Thoracic aorta (tissue), 2 donors: ENCODE results near the gene REP15. TPM values are rescaled to one million over a fixed set of nuclear protein-coding genes. Genes with fewer than 3 reads are reported as not detected.
"Not testable (repeated sequence)": the region's sequence is repeated elsewhere in the genome, so short reads cannot be mapped to it uniquely, and the experiment has no call there.

ENCODE experiments used
- ATAC-seq: fragments of 150-250 bp; one replicate; pipeline ENCODE4 v1.8.0; 2017; ENCODE audit warnings: low read depth; ENCODE audit not compliant: insufficient number of reproducible peaks, low FRiP score
- DNase-seq: peaks from one replicate; pipeline ENCODE4 v3.0.0-alpha.2; 2020; ENCODE audit warnings: low spot score
- H3K27ac ChIP-seq, 2 donors: fragments of 200-600 bp; sonication (generic); 1 replicate in 1 of 2; 2 replicates in 1 of 2; pipeline ENCODE4 v1.5.1; 2016; ENCODE audit warnings: mild to moderate bottlenecking in 2 of 2, moderate library complexity in 2 of 2
- H3K27me3 ChIP-seq: fragments of 200-600 bp; sonication (generic); replicated peaks from 2 replicates; pipeline ENCODE4 v1.6.0; 2016; ENCODE audit warnings: mild to moderate bottlenecking; ENCODE audit not compliant: insufficient read depth
- H3K36me3 ChIP-seq: fragments of 200-600 bp; sonication (generic); one replicate; pipeline ENCODE4 v1.5.1; 2016
- H3K4me1 ChIP-seq, 2 donors: fragments of 200-600 bp; sonication (generic); 1 replicate in 1 of 2; 2 replicates in 1 of 2; pipeline versions ENCODE4 v1.5.1 to v1.6.0; 2016; ENCODE audit warnings: low read depth in 2 of 2, mild to moderate bottlenecking in 1 of 2; ENCODE audit not compliant: control insufficient read depth in 1 of 2
- H3K4me3 ChIP-seq: fragments of 200-600 bp; sonication (generic); 2 replicates; pipeline ENCODE4 v1.5.1; 2016; ENCODE audit warnings: mild to moderate bottlenecking
- H3K9me3 ChIP-seq: fragments of 200-600 bp; sonication (generic); 2 replicates; pipeline ENCODE4 v1.5.1; 2016
- total RNA-seq, 2 donors: library from RNA; depleted of rRNA; stranded (reverse); fragments of >200 nt; gene quantifications; one replicate each; pipeline versions ENCODE4 v1.1.0 to v1.2.3, GENCODE V29; 2016
- TF ChIP-seq, protein P1 (sequence below): fragments of 200-600 bp; sonication (generic); IDR thresholded peaks from one replicate; pipeline ENCODE4 v1.5.1; 2019; ENCODE audit warnings: antibody characterized with exemption

The REP15 gene
- total RNA-seq, 2 donors from 2014 or later = 5.6 to 8.3 TPM

- Histone ChIP-seq H3K4me1 (no peaks in the 10 kb centered on the region), H3K27me3 (no peaks in the 10 kb centered on the region), H3K9me3 (no peaks in the 10 kb centered on the region), H3K4me3 (no peak overlapping the region), H3K36me3 (peaks cover 11% of the 10 kb centered on the region), H3K27ac (no peak overlapping the region)
- no peak for DNase-seq
- ATAC-seq = no peak
- TF ChIP-seq, protein P1, sequence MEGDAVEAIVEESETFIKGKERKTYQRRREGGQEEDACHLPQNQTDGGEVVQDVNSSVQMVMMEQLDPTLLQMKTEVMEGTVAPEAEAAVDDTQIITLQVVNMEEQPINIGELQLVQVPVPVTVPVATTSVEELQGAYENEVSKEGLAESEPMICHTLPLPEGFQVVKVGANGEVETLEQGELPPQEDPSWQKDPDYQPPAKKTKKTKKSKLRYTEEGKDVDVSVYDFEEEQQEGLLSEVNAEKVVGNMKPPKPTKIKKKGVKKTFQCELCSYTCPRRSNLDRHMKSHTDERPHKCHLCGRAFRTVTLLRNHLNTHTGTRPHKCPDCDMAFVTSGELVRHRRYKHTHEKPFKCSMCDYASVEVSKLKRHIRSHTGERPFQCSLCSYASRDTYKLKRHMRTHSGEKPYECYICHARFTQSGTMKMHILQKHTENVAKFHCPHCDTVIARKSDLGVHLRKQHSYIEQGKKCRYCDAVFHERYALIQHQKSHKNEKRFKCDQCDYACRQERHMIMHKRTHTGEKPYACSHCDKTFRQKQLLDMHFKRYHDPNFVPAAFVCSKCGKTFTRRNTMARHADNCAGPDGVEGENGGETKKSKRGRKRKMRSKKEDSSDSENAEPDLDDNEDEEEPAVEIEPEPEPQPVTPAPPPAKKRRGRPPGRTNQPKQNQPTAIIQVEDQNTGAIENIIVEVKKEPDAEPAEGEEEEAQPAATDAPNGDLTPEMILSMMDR = no peak
Measured at GRCh38 chr12:27723212-27723611, 27.0 kb downstream of the REP15 start.

DNA sequence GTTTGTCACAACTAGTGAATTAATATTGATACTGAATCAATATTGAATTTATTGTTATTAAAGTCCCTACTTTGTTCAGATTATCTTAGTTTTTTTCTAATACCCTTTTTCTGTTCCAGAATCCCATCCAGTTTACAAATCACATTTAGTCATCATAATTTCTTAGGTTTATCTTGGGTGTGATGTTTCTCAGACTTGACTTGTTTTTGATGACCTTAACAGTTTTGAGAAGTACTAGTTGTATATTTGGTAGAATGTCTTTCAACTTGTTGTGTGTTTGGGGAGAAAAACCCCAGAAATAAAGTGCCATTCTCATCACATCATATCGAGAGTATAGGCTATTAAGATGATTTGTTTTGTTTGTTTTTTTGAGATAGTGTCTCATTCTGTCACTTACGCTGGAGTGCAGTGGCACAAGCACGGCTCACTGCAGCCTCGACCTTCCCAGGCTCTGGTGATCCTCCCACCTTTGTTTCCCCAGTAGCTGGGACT is 33.9 kb downstream of the REP15 start:
- no peak overlapping the region for H3K27ac ChIP-seq
- H3K9me3 ChIP-seq = no peaks in the 10 kb centered on the region
- H3K36me3 ChIP-seq = peaks cover 9% of the 10 kb centered on the region
- ATAC-seq = no peak
- TF ChIP-seq, protein P1 = no peak
- H3K4me1 ChIP-seq = no peaks in the 10 kb centered on the region
- DNase-seq = no peak
- H3K27me3 ChIP-seq = no peaks in the 10 kb centered on the region
- H3K4me3 ChIP-seq = no peak overlapping the region

DNA sequence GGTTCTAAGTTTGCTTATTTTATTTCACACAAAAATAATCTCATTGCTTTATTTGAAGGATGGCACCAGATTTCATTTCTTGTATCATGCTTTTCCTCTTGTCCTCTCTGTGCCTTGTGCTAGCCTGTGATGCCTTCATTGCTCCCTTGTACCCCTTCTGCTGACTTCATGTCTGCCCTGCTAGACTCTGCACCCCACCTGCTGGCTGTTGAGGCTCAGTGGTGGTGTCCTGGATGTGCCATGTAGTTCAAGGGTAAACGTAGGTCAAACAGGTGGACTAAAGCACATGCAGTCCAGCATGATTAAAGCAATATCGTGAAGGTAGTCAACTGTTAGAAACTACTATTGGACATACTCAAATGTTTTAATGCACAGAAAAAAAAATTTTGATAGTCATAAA is 36.0 kb downstream of the REP15 start:
- no peak for DNase-seq
- H3K27me3 ChIP-seq = no peaks in the 10 kb centered on the region
- TF ChIP-seq, protein P1 = no peak
- no peaks in the 10 kb centered on the region for H3K4me1 ChIP-seq
- H3K27ac ChIP-seq = no peak overlapping the region
- no peak overlapping the region for H3K4me3 ChIP-seq
- peaks cover 9% of the 10 kb centered on the region for H3K36me3 ChIP-seq
- H3K9me3 ChIP-seq = no peaks in the 10 kb centered on the region
- ATAC-seq = no peak

DNA sequence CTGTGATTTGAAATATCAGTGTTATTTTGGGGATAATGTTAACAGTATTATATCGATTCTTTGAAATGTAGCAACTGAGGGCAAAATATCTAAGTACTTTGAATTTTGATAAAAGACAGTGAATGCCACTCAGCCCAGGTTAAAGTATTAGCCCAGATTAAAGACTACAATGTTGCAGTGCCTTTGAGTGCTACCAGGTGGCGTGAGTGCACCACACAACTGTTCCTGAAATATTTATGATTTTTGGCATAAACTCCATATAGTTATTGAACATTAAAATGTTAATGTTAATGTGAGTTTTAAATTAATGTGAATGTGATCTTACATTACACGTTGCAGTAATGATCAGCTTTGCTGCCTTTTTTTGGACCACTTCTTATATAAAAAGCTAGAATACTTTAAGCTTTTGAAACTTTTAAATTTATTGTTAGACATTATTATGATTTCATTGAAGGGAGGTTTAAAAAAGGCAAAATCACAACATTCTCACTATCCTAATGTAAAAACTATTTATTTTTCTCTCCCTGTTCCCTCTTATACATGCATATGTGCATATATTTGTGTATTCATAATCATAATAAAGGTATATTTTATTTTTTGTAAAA is 36.9 kb downstream of the REP15 start:
- Histone ChIP-seq H3K4me1 (no peaks in the 10 kb centered on the region), H3K4me3 (no peak overlapping the region), H3K27ac (no peak overlapping the region), H3K36me3 (peaks cover 9% of the 10 kb centered on the region), H3K27me3 (no peaks in the 10 kb centered on the region), H3K9me3 (no peaks in the 10 kb centered on the region)
- DNase-seq = no peak
- TF ChIP-seq, protein P1 = peak; percentile 80
- ATAC-seq = no peak

- H3K4me3 ChIP-seq = no peak overlapping the region
- no peaks in the 10 kb centered on the region for H3K4me1 ChIP-seq
- no peak for ATAC-seq
- DNase-seq = no peak
- no peak overlapping the region for H3K27ac ChIP-seq
- peaks cover 9% of the 10 kb centered on the region for H3K36me3 ChIP-seq
- H3K27me3 ChIP-seq = no peaks in the 10 kb centered on the region
- TF ChIP-seq, protein P1 = no peak
- H3K9me3 ChIP-seq = no peaks in the 10 kb centered on the region
Measured at GRCh38 chr12:27733791-27734190, 37.5 kb downstream of the REP15 start.

- DNase-seq, H3K27ac ChIP-seq, H3K36me3 ChIP-seq, ATAC-seq, H3K27me3 ChIP-seq, H3K4me1 ChIP-seq, H3K4me3 ChIP-seq, H3K9me3 ChIP-seq: not testable (repeated sequence)
Measured at GRCh38 chr12:27734321-27734720, 38.1 kb downstream of the REP15 start.
